H9 (cell line): ENCODE measurements around the gene ZNF646. TPM values are rescaled to one million over a fixed set of nuclear protein-coding genes. Genes with fewer than 3 reads are reported as not detected.

Experiments
- DNase-seq: peaks from one replicate; pipeline ENCODE4 v3.0.0-alpha.2; 2017
- H2AFZ ChIP-seq: one replicate; pipeline ENCODE4 v1.6.1; 2013; ENCODE audit warnings: mild to moderate bottlenecking, low read length, control low read depth, moderate library complexity
- H2AK5ac ChIP-seq: 2 replicates; pipeline ENCODE4 v1.6.1; 2013; ENCODE audit warnings: low read length, control low read depth, mixed read lengths; ENCODE audit not compliant: insufficient read length
- H2BK120ac ChIP-seq: one replicate; pipeline ENCODE4 v1.6.1; 2013; ENCODE audit warnings: low read depth, mild to moderate bottlenecking, low read length, control low read depth, inconsistent platforms; ENCODE audit not compliant: poor library complexity, severe bottlenecking
- H2BK12ac ChIP-seq: 2 replicates; pipeline ENCODE4 v1.6.1; 2013; ENCODE audit warnings: low read length, control low read depth, mixed read lengths, low read depth; ENCODE audit not compliant: insufficient read length
- H2BK15ac ChIP-seq: 2 replicates; pipeline ENCODE4 v1.6.1; 2013; ENCODE audit warnings: low read depth, low read length, control low read depth
- H2BK20ac ChIP-seq: one replicate; pipeline ENCODE4 v1.6.1; 2013; ENCODE audit warnings: low read depth, mild to moderate bottlenecking, low read length, control low read depth, inconsistent platforms; ENCODE audit not compliant: poor library complexity, severe bottlenecking
- H2BK5ac ChIP-seq: 2 replicates; pipeline ENCODE4 v1.6.1; 2013; ENCODE audit warnings: low read length, control low read depth, mixed read lengths; ENCODE audit not compliant: insufficient read length
- H3K14ac ChIP-seq: 2 replicates; pipeline ENCODE4 v1.6.1; 2013; ENCODE audit warnings: low read length, control low read depth; ENCODE audit not compliant: insufficient read depth
- H3K18ac ChIP-seq: 2 replicates; pipeline ENCODE4 v1.6.1; 2013; ENCODE audit warnings: low read depth, mild to moderate bottlenecking, mixed read lengths, low read length, control low read depth; ENCODE audit not compliant: insufficient read length
- H3K23ac ChIP-seq: 2 replicates; pipeline ENCODE4 v1.6.1; 2013; ENCODE audit warnings: low read length, control low read depth, mixed read lengths, low read depth; ENCODE audit not compliant: insufficient read length
- H3K23me2 ChIP-seq: 2 replicates; pipeline ENCODE4 v1.6.1; 2013; ENCODE audit warnings: low read depth, mild to moderate bottlenecking, mixed read lengths, low read length, control low read depth; ENCODE audit not compliant: insufficient read length, poor library complexity, severe bottlenecking
- H3K27ac ChIP-seq: 2 replicates; pipeline ENCODE4 v1.5.1; 2013; ENCODE audit warnings: low read length, control low read depth, mixed read lengths, low read depth; ENCODE audit not compliant: insufficient read length
- H3K27me3 ChIP-seq: 2 replicates; pipeline ENCODE4 v1.6.1; 2013; ENCODE audit warnings: low read length, control low read depth, inconsistent platforms; ENCODE audit not compliant: insufficient read depth
- H3K4ac ChIP-seq: 2 replicates; pipeline ENCODE4 v1.6.1; 2013; ENCODE audit warnings: low read depth, mild to moderate bottlenecking, control low read depth, inconsistent platforms, low read length, moderate library complexity
- H3K4me1 ChIP-seq: 2 replicates; pipeline ENCODE4 v1.6.1; 2013; ENCODE audit warnings: low read length, control low read depth, inconsistent platforms; ENCODE audit not compliant: insufficient read depth
- H3K4me2 ChIP-seq: 2 replicates; pipeline ENCODE4 v1.6.1; 2013; ENCODE audit warnings: low read length, control low read depth, mixed read lengths; ENCODE audit not compliant: insufficient read length, insufficient read depth
- H3K56ac ChIP-seq: 2 replicates; pipeline ENCODE4 v1.6.1; 2013; ENCODE audit warnings: low read depth, mild to moderate bottlenecking, mixed read lengths, low read length, control low read depth; ENCODE audit not compliant: insufficient read length
- H3K79me1 ChIP-seq: 2 replicates; pipeline ENCODE4 v1.6.1; 2013; ENCODE audit warnings: low read depth, mild to moderate bottlenecking, moderate library complexity, low read length, control low read depth, inconsistent platforms; ENCODE audit not compliant: insufficient read depth, poor library complexity, severe bottlenecking
- H3K79me2 ChIP-seq: 2 replicates; pipeline ENCODE4 v1.6.1; 2013; ENCODE audit warnings: low read length, control low read depth, inconsistent platforms; ENCODE audit not compliant: insufficient read depth
- H3K9ac ChIP-seq: 2 replicates; pipeline ENCODE4 v1.6.1; 2013; ENCODE audit warnings: low read length, control low read depth, mixed read lengths; ENCODE audit not compliant: insufficient read length; ENCODE audit errors: extremely low read depth
- H3K9me3 ChIP-seq: one replicate; pipeline ENCODE4 v1.6.1; 2013; ENCODE audit warnings: low read depth, low read length, inconsistent platforms; ENCODE audit not compliant: control insufficient read depth
- H3T11ph ChIP-seq: one replicate; pipeline ENCODE4 v1.6.1; 2013; ENCODE audit warnings: mild to moderate bottlenecking, low read length, control low read depth, inconsistent platforms
- H4K20me1 ChIP-seq: one replicate; pipeline ENCODE4 v1.6.1; 2013; ENCODE audit not compliant: control insufficient read depth, insufficient read length, insufficient read depth
- H4K5ac ChIP-seq: 2 replicates; pipeline ENCODE4 v1.6.1; 2013; ENCODE audit warnings: low read depth, mild to moderate bottlenecking, mixed read lengths, low read length, control low read depth; ENCODE audit not compliant: insufficient read length
- H4K8ac ChIP-seq: replicated peaks from 2 replicates; pipeline ENCODE4 v1.6.1; 2013; ENCODE audit warnings: low read length, control low read depth, mixed read lengths, low read depth; ENCODE audit not compliant: insufficient read length
- H4K91ac ChIP-seq: 2 replicates; pipeline ENCODE4 v1.6.1; 2013; ENCODE audit warnings: low read depth, mild to moderate bottlenecking, moderate library complexity, mixed read lengths, low read length, control low read depth; ENCODE audit not compliant: insufficient read length
- H3K27ac Mint-ChIP-seq, 3 experiments: 2 replicates in 2 of 3; 3 replicates in 1 of 3; pipeline ENCODE4 v1.8.0; 2020 to 2021; ENCODE audit warnings: mixed read lengths in 3 of 3, mild to moderate bottlenecking in 1 of 3, moderate library complexity in 1 of 3
- H3K27me3 Mint-ChIP-seq: 2 replicates; pipeline ENCODE4 v1.8.0; 2021; ENCODE audit warnings: low read depth, mild to moderate bottlenecking, moderate library complexity, mixed read lengths
- H3K36me3 Mint-ChIP-seq, 3 experiments: 2 replicates in 2 of 3; 3 replicates in 1 of 3; pipeline ENCODE4 v1.8.0; 2020 to 2021; ENCODE audit warnings: low read depth in 3 of 3, mixed read lengths in 3 of 3; ENCODE audit not compliant: insufficient read depth in 1 of 3
- H3K4me1 Mint-ChIP-seq, 2 experiments: 2 replicates each; pipeline ENCODE4 v1.8.0; 2020; ENCODE audit warnings: mixed read lengths in 2 of 2
- H3K4me3 Mint-ChIP-seq, 2 experiments: 2 replicates in 1 of 2; 3 replicates in 1 of 2; pipeline ENCODE4 v1.8.0; 2020 to 2021; ENCODE audit warnings: mild to moderate bottlenecking in 2 of 2, mixed read lengths in 2 of 2, moderate library complexity in 1 of 2
- H3K9me3 Mint-ChIP-seq, 2 experiments: 2 replicates in 1 of 2; 3 replicates in 1 of 2; pipeline ENCODE4 v1.8.0; 2020; ENCODE audit warnings: mild to moderate bottlenecking in 2 of 2, mixed read lengths in 2 of 2, moderate library complexity in 1 of 2
- CTCF ChIP-seq: fragments of 200-600 bp; sonication (generic); conservative IDR thresholded peaks from 3 replicates; pipeline ENCODE4 v1.8.0; 2021; ENCODE audit warnings: antibody characterized with exemption, mild to moderate bottlenecking
- WGBS: extraction: QIAGEN DNeasy Blood & Tissue Kit; methylation state at CpG from one replicate; pipeline ENCODE4 v1.1.7; 2013; ENCODE audit warnings: missing lambda C conversion rate, low lambda C conversion rate, mixed read lengths; ENCODE audit not compliant: insufficient read length; ENCODE audit errors: extremely low coverage; 5-methylcytosine and 5-hydroxymethylcytosine counted together
- total RNA-seq: library from RNA; stranded (reverse); gene quantifications from 2 replicates; pipeline ENCODE4 v1.2.1, GENCODE V29; 2021

ZNF646 gene
- total RNA-seq, 1 experiment from 2014 or later: 29.2 TPM

GRCh38 chr16:31043352-31043751, 30.9 kb upstream of the ZNF646 start:
- H4K20me1 ChIP-seq: no peaks in the 10 kb centered on the region
- H3K79me2 ChIP-seq: no peaks in the 10 kb centered on the region
- Mint-ChIP-seq H3K9me3 (no peaks in the 10 kb centered on the region), H3K27me3 (0 out of 2 replicates have a peak, but pooled peaks cover 2% of the 10 kb centered on the region), H3K27ac (no peak overlapping the region), H3K36me3 (peaks cover 0 to 13% (median 2%) of the 10 kb centered on the region in 3 experiments; a peak in 3 of 7 replicates), H3K4me3 (no peak overlapping the region), H3K4me1 (peaks cover 0 to 7% of the 10 kb centered on the region in 2 experiments; a peak in 1 of 4 replicates)
- no CpG with 5 or more reads among the region's 1 CpG for WGBS
- H2BK20ac ChIP-seq: no peak overlapping the region
- H3T11ph ChIP-seq: no peak overlapping the region
- no peak overlapping the region for H3K4me2 ChIP-seq
- no peak overlapping the region for H3K4ac ChIP-seq
- H3K79me1 ChIP-seq: no peaks in the 10 kb centered on the region
- H3K9me3 ChIP-seq: no peaks in the 10 kb centered on the region
- H3K56ac ChIP-seq: no peak overlapping the region
- H3K14ac ChIP-seq: no peak overlapping the region
- H3K23me2 ChIP-seq: peaks cover 5% of the 10 kb centered on the region
- no peaks in the 10 kb centered on the region for H3K27me3 ChIP-seq
- H3K27ac ChIP-seq: no peak overlapping the region
- H4K91ac ChIP-seq: no peak overlapping the region
- H2AFZ ChIP-seq: no peak overlapping the region
- TF ChIP-seq CTCF: no peak
- H3K4me1 ChIP-seq: no peaks in the 10 kb centered on the region
- no peak overlapping the region for H3K23ac ChIP-seq
- H2AK5ac ChIP-seq: no peak overlapping the region
- H4K8ac ChIP-seq: no peak overlapping the region
- H3K18ac ChIP-seq: no peak overlapping the region
- no peak for DNase-seq
- H2BK5ac ChIP-seq: no peak overlapping the region
- peak overlapping the region; percentile 19; the same call in 1 of the 2 replicates for H2BK15ac ChIP-seq
- H4K5ac ChIP-seq: no peak overlapping the region
- no peak overlapping the region for H3K9ac ChIP-seq
- no peak overlapping the region for H2BK120ac ChIP-seq
- H2BK12ac ChIP-seq: no peak overlapping the region
